SIG-M5 treated with dmso at 0.1 percent for 504 hours (cell line): ENCODE data around the gene KAZN.

Source experiments
- DNase-seq: peaks from one replicate; lab custom pipeline; 2025; ENCODE audit not compliant: unreplicated experiment; lab: John Stamatoyannopoulos, UW

Gene KAZN

DNA sequence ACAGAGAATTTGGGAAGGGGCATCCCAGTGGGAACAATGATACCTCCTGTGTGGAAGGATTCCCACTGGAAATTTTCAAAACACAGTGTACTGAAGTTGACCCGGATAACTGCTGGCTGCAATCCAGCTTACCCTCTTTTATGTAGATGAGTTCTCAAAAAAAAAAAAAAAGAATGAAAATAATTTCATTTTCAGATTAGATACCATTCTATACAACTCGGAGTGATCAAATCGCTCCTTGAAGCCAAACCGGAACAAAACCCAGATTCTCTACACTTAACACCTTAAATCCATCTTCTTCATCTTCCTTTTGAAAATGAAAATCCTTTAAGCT lies 69.1 kb downstream of the KAZN start:
- no peak for DNase-seq

DNA sequence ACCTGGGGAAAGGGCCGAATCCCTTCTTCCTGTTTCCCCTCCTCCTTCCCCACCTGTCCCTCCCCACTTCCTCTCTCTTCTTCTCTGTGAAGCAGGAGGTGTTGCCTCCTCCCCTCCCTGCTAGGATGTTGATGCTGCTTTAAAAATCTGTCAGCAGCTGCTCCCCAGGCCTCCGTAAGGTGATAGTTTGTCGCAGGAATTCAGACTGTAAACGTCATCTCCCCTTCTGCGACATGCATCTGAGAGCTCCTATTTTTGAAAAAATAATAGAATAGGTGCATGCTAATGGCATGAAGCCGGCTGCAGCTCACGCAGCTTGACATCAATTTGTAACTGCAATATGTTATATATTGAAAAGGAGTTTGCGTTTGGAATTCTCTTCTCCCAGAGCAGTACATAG lies 70.1 kb downstream of the KAZN start:
- no peak for DNase-seq

DNA sequence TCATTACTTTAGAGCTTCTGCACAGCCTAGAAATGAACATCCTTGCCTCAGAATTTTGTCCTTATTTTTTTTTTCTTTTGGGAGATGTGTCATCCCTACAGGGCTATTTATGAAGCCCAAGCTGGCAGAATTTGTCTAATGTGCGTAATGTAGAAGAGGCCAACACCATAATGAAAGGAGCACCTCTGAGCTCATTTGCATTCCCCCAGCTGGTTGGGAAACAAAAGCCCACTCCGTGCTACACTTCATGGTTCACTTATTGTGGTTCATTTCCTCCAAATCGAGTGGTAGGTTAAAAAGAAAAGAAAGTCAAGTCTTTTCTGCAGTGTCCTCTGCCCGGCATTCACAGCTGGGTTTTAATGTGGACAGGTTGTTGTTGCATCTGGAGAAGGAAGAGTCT lies 73.5 kb downstream of the KAZN start:
- DNase-seq = no peak

DNA sequence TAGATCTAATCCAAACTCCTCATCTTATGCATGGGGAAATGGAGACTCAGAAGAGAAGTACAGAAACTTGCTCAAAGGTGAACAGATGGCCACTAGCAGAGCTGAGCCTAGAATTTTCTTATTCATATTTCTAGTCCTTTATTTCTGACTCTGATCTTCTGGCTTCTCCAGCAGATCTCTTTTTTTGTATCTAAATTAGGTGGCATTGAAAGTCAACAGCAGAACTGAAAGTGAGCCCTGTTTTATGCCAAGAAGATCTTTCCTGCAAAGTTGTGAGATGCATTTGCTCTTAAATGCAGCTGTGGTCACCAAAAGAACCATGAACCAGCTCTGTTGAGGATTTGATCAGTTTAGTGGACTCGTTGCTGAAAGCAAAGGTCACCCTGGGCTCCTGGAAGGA lies 75.5 kb downstream of the KAZN start:
- DNase-seq = no peak

GRCh38 chr1:14676400-14676799 lies 77.9 kb downstream of the KAZN start:
- no peak for DNase-seq

DNA sequence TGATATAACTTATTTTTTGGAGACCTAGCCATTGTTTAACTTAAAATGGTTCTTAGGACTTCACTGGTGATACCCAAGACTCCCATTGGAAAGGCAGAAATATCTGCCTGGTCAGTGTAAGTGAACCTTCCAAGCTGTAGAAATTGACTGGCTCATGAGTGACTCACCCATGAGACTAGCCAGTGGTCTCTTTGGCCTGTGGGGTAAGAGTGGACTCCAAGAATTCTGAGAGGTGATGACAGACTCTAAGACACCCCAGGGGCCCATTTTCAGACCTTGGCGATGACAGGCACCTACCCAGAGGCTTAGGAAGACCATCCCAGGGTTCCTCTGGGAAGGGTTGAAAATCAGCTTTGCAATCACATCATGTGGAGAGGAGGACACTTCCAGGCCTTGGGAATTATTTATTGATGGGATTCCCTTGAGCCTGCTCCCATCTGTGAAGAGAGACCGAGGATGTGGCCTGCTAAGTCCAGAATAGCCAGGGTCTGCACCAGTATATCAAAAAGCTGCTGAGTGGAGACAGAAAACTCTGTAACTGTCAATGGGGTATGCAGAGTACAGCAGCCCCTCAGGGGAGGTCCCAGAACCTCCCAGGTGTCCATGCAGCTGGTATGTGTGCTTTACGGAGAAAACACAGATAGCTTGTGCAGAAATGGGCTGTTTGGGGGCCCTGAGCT lies 78.9 kb downstream of the KAZN start:
- no peak for DNase-seq

DNA sequence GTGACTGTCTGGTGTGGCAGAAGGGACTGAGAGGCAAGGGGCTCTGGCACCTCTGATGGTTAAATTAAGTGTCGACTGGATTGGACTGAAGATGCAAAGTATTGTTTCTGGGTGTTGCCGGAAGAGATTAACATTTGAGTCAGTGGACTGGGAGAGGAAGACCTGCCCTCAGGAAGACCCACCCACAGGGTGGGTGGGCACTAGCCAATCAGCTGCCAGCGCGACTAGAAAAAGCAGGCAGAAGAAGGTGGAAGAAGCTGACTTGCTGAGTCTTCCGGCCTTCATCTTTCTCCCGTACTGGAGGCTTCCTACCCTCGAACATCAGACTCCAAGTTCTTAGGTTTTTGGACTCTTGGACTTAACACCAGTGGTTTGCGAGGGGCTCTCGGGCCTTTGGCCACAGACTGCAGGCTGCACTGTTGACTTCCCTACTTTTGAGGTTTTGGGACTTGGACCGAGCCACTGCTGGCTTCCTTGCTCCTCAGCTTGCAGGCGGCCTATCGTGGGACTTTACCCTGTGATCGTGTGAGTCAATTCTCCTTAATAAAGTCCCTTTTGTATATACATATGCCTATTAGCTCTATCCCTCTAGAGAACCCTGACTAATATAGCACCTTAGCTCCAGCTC lies 79.6 kb downstream of the KAZN start:
- DNase-seq = no peak

GRCh38 chr1:14679027-14679688 lies 80.7 kb downstream of the KAZN start:
- DNase-seq = no peak

DNA sequence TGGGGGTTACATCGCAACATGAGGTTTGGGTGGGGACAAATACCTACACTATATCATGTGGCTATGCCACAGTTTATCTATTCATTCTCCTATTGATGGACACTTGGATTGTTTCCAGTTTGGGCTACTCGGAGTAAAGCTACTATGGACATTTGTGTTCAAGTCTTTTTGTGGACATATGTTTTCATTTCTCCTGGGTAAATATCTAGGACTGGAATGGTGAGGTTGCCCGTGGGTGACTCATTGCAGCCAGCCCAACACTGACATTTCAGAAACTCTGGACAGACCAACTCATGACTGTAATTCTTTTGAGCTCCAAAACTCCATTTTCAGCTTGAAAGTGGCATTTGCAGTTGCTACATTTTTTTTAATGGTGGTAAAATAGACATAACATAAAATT lies 82.7 kb downstream of the KAZN start:
- DNase-seq = no peak

DNA sequence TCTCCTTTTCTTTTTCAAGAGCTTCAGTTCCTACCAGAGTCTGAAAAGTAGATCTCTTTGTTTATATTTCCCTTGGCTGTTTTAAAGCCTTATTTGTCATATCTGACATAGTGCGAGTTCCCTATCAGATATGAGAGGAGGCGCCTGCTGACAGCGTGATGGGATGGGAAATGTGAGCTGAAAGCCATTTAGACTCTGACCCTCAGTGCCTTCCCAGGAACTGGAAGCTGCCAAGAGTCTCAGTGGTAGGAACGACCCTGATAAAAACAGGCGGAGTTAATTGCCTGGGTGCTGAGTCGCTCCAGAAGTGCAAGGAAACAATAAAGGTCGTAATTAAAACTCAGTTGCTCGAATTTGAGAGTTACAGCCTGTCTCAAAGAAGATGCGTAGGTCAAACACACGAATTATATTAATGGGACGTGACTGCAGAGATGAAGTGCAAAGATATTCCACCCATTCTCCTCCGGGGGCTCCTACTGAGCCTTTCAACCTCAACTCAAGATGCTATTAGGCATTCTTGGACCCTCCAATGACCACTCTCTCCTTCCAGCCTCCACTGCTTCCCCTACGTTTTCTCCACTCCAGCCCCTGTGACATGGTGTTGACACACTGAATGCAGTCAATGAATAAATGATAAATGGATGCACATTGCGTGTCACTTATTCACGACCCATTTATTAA lies 84.6 kb downstream of the KAZN start:
- no peak for DNase-seq

DNA sequence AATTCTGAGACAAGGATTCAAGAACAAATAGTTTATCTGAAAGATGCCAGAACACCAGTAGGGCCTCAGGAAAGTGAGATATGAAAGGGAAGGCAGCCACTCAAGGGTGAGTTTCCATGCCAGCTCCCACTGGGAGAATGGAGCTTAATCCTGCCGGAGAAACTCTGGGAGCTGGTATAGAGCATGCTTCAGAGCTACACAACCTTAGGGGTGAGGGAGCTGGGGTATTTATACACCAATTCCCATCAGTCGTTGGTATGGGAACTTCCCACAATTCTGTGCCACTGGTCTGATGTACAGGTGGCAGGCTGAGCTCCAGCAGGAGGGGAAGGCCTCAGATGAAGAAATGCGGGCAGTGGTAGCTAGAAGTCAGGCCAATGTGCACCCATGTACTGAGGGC lies 86.6 kb downstream of the KAZN start:
- DNase-seq = no peak

DNA sequence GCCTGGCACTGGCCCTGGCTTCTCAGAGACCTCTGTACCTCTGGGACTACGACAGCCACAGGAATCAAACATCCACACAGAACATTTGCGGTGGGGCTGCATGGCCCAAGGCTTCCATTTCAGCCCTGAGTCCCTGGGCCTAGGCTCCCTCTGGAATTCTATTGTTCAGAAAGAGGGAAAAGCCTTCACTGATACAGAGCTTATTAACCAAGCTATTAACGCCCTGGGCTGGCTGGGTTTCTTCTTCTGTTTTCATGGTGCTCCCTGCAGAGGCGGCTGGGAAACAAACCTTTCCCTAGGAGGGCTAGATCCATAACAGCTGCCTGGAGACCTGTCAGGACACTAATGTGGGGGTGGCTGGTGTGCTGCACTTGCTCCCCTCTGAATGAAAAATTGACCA lies 88.2 kb downstream of the KAZN start:
- DNase-seq = no peak

DNA sequence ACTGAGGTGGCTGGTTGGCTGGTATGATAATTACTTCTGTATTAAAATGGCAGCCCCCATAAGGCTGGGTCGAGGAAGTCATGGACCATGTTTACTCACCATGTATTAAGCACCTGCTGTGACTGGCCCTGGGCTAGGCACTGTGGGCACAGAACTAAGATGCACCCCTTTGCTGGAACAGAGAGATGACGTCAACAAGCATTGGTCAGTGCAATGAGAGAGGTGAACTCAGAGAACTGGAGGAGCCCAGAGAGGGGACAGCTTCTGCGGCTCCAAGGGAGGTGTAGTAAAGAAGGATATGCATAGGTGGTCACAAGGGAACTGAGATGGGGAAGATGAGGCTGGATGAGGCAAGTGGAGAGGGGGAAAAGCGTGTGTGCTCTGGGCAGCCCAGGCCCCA lies 88.7 kb downstream of the KAZN start:
- no peak for DNase-seq

DNA sequence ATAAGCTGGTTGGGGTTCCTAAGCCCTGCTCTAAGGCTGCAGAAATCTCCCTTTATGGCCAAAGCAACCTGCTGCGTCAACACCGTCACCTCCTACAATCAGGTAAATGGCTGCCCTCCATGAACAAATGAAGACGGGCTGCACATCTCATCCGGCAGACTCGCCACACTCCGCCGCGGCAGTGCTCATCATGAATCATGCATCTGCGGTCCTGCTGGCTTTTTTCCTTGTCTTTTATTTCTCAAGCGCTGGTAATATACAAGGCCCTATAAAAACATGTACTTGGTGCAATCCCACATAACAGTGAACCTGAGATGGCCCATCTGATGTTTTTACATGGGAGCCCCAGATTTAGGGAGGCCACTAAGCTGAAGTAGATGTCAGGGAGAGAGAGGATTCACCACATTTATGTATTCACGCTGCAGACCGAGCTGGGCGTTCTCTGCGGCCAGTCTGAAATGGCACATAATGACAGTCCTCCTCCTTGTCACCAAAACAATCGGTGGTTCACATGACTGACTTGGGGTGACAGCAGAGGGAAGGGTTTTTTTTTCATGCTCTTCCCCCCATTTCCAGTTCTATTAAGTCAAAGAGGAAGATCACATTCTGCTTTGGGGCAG lies 91.6 kb downstream of the KAZN start:
- no peak for DNase-seq

- no peak for DNase-seq
Observed at GRCh38 chr1:14693949-14694348, 95.5 kb downstream of the KAZN start.

DNA sequence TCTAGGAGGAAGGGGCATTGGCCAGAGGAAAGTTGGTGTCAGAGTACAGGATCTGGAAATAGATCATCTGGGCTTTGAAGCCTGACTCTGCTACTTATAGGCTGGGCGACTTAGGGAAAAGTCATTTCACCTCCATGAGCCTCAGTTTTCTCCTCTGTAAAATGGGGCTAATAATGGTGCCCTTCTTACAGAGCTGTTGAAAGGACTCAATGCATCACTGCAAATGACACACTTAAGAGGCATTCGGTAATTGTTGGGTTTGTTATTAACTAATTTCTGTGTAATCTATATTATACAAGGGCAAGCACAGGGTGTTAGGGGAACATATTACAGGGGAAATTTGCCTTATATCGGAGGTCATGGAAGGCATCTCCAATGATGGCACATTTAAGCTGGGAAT lies 96.1 kb downstream of the KAZN start:
- DNase-seq = no peak

- DNase-seq = no peak
Observed at GRCh38 chr1:14696761-14697160, 98.3 kb downstream of the KAZN start.

GRCh38 chr1:14697353-14697752 lies 98.9 kb downstream of the KAZN start:
- DNase-seq = no peak

- DNase-seq = no peak
Observed at GRCh38 chr1:14698314-14698713, 99.8 kb downstream of the KAZN start.

DNA sequence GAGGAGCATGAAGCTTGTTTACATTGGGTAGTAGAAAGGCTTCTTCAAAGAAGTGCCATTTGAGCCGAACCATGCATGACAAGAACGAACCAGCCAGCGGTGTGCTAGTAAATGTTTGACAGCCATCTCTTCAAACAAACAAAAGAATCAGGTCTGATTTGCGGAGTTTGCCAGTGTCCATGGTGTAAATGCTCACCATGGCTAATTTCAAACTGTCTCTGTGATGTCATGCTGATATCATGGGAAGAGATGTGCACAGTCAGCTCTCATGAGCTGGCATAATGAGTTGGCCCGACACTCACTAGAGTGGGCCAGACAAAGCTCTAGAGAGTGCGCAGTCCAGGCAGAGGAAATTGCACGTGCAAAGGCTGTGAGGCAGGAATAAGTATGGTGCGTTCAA lies 101.1 kb downstream of the KAZN start:
- DNase-seq = no peak

DNA sequence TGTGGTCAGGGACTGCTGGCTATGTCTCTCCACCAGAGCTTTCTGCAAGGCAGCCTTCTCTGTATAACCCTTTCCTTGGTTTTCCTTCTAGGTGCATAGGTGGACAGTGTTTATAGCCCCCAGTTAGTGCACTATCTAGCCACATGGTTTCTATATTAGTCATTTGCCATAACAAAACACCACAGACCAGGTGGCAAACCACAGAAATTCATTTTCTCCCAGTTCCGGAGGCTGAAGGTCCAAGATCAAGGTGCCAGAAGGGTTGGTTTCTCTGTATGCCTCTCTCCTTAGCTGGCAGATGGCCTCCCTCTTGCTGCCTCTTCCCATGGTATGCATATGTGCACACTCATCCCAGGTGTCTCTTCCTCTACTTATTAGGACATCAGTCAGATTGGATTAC lies 106.4 kb downstream of the KAZN start:
- no peak for DNase-seq

DNA sequence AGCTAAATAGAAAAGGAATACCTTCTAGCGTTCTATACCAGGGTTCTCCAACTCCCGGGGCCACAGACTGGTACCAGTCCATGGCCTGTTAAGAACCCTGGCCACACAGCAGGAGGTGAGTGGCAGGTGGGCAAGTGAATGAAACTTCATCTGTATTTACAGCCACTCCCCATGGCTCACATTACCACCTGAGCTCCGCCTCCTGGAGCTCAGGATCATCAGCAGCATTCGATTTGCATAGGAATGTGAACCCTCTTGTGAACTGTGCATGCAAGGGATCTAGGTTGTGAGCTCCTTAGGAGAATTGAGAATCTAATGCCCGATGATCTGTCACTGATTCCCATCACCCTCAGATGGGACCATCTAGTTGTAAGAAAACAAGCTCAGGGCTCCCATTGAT lies 107.3 kb downstream of the KAZN start:
- no peak for DNase-seq
